T-helper 1 cell treated with Interleukin-12 subunit alpha and Interleukin-12 subunit beta and Interleukin-4 antibody, amounts not matched to agents 30 ng/mL and 1 ng/mL, for 36 hours (primary cell): ENCODE measurements around the gene KERA. TPM values are rescaled to one million over a fixed set of nuclear protein-coding genes. Genes with fewer than 3 reads are reported as not detected.

Source experiments
- intact Hi-C: fragments of 100-400 bp; cut with micrococcal nuclease; formaldehyde crosslinking; loops from one replicate; pipeline ENCODE4 v1.15.1; 2024
- total RNA-seq: library from RNA; stranded (reverse); gene quantifications from 2 replicates; pipeline ENCODE4 v1.2.3, GENCODE V29; 2022

KERA gene
- total RNA-seq, 1 donor from 2014 or later = not detected

DNA sequence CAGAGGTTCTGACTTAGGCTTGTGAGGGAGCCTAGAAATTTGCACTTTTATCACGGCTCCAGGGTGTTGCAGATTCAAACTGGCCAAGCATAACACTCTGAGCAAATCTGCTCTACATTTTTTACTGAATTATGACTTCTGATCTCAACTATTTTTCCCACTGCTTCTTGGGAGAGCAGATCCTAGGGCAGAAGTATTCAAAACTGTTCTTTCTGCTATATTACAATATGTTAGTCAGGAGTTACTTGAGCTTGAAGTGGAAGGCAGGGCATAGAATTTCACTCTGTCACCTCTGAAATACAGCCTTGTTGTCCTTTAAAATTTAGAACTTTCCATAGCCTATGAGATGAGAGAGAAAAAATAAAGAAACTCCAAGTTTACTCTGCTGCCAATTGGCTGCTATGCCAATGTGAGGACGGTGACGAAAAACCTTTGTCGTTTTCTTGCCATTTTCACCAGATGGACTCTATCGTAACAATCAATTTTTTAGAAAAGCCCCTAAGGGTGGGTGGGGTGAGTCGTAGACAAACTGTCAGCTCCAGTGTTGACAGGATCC lies 16.4 kb upstream of the KERA start:
- intact Hi-C loops = no loop called here

DNA sequence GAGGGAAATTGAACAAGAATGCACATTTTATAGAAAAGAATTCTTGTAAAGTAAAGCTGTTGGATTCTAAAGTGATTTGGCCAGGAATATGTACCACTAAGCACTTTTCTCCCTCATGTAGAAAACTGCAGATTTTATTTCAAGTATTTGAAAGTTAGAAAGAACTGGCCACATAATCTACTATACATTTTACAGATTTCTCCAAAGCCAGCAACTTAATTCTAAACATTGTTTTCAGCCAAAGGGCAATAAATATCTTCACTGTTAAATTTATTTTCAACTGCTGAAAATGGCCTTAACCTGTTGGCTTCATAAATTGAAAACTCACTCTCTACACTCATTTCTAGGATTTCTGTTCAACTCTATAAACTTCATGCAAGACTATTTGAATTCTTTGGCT lies 15.6 kb upstream of the KERA start:
- intact Hi-C loops = no loop called here

DNA sequence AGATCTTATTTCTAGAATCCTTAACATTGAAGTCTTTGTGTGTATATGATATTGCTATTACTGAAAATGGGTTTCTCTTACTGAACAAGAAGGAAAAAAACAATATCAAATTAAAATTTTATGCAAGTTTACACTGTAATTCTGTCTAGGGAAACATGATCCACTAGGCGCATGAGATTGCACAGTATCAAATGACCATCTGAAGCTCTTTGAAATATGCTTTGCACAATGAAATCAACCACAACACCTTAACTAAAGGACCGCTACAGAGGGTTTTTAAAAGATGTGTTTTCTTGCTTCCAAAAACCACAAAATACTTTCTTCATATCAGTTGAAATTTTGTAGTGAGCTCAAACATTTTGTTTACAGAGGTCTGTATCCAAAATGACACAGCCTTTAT lies 15.1 kb upstream of the KERA start:
- intact Hi-C loops = no loop called here

DNA sequence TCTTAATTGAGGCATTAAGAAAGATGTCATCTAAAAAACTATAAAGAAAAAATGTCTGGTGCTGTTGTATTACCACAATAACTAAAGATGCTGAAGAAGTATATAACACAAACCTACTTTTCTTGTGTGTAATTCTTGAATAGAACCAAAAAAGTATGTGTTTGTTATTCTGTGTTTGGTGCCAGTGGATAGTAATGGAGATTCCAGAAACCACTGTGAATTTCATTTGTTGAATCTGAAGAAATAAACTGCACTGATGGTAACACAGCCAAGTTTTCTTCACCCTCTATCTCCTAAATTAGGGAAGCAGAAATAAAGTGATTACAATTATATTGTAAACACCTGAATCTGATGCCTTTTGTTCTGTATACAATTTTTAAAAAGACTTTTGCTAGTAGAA lies 13.1 kb upstream of the KERA start:
- intact Hi-C loops = no loop called here

DNA sequence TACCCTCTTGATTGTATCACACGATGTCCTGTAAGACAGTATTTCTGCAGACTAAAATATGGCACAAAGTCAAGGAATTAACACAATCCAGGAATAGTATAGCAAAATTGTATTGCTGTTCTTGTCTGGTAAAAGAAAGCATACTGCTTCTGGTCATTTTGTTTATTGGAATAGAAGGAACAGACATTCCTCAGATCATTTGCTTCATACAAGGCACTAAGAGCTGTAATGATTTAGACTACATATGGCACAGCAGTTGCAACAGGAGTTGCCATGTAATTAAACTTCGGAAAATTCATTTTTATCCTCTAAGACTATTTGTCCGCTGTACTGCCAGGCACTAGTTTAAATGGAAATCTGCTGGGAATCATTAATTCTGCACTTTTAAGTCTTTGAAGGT lies 7.6 kb upstream of the KERA start:
- intact Hi-C loops = no loop called here

DNA sequence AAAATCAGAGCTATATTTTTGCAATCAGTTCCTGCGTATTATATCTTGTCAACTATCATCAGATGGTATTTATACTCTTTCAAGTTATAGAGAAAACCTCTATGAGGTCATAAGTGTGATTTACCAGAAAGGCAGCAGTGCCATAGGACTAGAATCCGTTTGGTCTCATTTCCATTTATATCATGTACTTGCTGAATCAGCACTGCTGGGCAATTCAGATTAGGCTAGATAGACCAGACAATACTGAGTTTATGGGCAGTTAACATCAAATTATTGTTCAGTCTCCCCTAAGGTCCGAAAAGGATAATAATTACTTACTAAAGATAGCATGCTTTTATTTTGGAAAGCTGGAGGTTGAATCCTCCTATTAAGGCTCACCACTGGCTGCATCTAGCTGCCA lies 6.8 kb upstream of the KERA start:
- intact Hi-C loops = no loop called here

DNA sequence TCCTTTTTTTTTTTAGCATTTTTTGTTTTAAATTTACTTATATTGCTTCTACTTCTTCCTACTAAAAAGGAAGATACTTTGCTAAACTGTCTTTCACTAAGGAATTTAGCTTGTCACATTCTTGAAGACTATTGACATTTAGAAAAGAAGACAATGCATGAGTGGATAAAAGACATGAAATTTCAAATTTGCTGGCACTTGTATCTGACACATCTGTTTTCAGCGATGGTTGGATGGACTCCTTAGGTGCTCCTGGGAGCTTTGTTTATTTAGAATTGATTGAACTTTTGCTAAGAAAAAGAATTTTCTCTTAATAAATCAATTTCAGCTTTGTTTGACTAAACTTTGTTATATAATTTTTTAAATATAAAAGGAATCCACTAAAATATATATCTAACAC lies 3.3 kb upstream of the KERA start:
- intact Hi-C loops = no loop called here

DNA sequence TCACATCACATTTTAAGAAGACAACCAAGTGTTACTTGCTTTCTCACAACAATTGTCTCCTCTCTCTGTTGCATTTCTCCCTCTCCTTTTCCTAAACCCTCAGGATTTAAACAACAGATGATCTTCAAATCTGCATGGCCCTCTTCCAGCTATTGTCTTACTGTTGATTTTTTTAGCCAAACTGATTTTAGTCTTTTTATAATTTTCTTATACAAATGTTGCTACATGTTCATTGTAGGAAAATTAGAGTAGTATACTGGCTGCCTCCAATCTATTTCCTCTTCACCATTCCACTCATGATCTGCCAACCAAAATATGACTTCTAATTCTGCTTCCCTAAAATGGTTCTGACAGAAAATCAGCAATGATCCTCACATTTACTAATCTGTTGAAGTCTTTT lies 1.4 kb upstream of the KERA start:
- intact Hi-C loops = no loop called here

DNA sequence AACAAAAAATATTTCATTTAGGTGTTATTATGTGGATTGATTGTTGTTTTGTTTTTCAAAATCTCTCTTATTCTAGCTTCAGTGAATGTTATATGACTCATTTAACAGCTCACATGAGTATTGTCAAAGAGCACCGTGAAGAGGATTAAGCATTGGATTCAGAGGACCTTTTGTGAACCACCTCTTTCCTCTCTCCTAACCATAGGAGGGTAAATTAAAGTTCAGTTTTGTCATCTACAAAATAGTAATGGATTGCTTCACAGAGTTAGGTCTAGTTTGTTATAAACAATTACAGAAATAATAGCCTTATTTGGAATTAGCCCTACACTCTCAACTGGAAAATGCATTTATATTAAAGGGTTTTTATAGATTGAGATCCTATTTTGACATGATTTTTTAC lies 962 bp upstream of the KERA start:
- intact Hi-C loops = no loop called here

DNA sequence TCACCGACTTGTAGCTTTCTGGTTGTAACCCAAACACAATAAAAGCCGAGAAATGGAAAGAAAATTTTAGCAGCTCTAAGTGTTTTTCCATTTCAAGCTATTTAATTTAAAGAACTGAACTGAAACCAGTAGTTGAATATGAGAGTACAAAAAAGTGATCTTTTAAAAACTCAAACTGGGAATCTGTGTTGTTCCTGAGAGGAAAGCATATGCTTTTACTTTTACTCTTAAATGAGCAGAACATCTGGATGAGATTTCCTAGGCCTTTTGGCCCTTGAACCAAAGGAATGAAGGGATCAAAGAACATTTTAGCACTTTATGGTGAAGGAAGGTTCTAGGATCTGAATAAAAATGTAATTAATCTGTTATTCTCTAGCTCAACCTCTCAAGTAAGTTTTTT lies 1.3 kb downstream of the KERA start:
- intact Hi-C loops = no loop called here

DNA sequence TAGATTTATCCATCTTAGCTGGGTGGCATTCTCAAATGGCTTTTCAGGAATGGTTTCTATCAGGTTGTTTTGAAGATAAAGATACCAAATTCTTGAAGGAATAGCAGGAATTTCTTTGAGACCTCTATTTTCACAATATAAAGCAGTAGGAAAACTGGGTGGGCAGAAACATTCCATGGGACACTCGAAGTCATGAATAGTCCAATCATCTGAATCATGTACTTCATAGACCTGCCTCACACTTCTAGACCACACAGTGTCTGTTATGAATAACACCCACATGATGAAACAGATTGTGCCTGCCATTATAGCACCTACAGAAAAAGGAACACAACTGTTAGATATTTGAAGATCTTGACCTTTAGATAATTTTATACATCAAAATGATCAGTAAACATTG lies 1.8 kb downstream of the KERA start:
- intact Hi-C loops = no loop called here

DNA sequence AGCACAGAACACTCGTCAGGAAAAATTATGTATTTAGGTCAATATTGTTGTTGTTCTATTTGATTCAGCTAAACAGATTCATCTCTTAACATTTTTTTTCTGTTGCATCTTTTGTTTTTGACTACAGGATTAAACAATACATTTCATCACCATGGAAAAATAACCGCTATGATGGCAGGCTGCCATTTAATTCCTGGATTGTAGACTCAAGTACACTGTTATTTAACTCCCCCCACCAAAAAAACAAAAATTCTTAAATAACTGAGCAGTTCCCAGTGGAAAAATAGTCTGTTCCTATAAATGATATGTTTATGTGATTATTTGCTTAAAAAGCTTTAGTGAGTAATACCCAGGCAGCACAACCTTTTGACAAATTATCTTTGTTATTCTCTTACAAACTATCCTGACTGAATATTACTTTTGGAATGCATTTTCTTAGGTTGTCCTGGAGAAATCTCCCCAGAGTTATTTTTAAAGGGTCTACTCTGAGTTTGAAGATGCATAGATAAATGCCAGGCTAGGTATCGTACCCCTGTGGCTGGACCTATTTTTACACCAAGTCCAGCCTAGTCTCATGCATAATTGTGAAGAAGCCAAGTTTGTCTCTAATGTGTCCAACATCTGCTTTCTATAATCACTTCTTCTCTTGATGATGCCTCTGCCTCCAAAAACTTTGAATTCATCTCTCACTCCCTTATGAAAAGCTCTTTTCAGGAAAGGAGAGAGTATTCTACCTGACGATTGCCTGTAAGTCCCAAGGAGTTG lies 3.7 kb downstream of the KERA start:
- intact Hi-C loops = no loop called here

DNA sequence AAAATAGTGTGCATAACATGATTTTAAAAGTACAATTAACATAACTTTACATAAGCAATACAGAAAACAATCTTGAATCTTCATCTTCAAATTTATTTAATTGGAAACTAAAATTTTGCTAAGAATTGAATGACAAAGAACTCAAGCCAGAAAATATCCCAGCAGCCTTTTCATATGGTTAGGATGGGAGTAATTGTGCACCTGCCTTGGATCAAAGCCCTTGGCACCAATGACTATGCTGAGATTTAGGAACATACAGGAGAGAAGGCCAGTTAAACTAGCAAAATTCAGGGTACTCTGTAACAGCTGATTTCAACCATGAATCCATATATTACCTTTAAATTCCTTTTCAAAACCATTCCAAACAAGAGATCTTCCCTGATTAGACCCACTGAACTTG lies 5.8 kb downstream of the KERA start:
- intact Hi-C loops = no loop called here

DNA sequence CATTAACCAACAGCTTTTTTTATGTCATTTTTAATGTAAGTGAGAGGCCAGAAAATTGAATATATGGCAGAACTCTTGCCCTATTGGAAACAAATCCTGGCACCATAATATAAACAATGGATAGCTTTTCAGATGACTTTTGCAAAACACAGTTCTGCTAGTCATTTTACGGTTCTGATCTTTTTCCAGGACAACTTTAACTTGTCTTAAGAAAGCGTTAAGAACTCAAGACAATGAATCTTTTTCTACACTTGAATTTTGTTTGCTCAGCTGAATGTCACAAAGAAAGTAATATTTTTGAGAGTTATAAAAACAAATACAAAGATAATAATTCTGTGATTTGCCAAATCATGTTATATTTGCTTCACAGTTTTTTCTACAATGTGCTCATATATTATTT lies 13.2 kb downstream of the KERA start:
- intact Hi-C loops = no loop called here

DNA sequence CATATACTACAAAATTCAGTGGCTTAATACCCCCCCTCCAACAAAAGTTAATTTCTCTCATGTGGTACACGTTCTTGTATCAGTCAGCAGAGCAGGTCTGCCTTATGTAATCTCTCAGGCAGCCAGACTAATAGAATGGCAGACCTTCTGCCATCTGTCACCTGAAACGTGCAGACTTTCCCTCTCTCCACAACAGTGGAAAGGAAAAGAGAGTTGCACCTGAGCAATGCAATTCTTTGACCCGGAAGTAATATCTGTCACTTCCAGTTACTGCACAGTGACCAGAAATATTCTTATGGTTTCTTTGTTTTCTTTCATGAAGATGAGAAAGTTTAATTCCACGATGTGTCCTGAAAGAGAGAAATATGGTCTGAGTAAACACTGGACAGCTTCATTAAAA lies 14.4 kb downstream of the KERA start:
- intact Hi-C loops = no loop called here

DNA sequence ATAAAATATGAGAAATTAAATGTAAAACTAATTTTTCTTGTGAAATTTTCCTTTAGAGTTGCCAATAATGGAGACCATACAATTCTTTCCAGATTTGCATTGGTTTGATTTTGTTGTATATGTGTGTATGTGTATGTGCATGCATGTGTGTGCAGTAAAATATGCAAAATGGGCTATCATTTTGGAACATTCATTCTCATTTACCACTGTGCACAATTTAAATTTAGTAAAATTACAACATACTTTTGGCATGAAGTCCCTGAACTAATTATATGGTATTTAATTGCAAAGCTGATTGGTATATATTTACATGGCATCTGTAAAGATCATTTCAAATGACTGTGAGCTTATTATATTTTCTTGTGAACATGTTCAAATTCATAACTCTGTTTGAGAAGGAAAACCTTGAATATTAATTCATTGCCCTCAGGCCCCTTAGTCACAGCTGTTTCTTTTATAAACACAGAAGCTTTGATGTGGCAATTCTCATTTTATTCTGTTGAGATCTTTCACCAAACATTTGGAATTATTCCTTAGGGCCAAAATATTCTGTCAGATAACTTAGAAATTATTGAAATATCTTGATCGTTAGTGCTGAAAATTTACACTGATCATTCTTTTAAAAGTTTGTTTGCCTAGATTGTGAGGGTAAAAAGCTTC lies 17.6 kb downstream of the KERA start:
- intact Hi-C loops = no loop called here

DNA sequence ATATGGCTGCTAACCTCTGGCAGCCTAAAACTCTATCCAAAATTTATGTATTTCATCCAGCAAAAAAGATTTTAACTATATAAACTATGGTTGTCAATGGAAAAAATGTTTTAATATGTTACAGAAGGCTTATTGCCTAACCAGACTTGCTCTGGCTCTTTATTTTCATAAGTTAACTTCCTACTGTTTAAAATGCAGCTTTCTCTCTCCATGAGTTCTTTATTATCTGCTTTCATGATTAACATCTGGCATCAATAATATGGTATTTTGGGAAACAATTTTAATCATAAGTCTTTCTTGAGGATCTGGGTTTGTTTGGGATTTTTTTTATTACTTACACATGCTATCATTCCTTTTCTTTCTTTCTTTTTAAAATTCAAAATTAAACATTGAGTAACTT lies 20.5 kb downstream of the KERA start:
- intact Hi-C loops = no loop called here

DNA sequence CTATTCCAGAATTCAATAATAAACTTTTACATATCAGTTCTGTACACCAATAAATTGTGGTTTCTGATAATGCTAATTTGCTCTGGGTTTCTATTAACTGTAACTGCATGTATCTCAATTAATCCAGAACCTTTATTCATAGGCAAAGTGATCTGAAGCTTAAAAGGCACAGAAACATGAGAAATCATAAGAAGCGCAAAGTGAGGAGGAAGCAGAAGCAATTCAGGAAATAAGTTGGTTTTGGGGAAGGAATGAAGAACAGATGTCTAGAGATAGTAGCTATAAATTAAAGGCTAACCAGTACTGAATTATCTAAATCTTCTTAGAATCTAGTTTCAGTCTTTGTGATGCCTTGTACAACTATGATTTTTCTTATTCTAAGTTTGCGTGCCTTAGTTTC lies 24.6 kb downstream of the KERA start:
- intact Hi-C loops = no loop called here

DNA sequence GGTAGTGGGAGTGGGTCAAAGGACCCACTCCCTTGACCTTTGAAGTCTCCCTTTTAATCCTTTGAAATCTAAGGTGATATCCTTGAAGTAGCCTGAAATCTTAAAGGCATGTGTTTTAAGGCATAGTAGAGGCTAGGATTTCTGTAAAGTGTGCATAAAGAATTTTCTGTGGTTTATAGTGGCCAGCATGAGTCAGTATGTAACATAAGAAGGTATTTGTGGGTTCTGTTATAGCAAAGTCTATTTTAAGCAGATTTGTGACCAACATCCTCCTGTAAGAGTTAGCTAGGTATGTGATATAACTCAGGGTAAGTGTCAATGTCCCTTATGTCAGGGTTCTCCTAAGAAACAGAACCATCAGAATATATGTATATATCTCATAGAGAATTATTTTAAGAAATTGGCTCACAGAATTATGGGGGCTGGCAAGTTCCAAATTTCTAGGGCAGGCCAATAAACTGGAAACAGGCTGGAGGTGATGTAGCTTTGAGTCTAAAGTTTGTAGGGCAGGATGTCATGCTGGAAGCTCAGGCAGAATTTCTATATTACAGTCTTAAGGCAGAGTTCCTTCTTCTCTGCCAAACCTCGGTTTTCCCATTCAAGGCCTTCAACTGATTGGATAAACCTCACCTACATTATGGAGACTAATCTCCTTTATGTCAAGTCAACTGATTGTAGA lies 34.4 kb downstream of the KERA start:
- intact Hi-C loops = no loop called here

DNA sequence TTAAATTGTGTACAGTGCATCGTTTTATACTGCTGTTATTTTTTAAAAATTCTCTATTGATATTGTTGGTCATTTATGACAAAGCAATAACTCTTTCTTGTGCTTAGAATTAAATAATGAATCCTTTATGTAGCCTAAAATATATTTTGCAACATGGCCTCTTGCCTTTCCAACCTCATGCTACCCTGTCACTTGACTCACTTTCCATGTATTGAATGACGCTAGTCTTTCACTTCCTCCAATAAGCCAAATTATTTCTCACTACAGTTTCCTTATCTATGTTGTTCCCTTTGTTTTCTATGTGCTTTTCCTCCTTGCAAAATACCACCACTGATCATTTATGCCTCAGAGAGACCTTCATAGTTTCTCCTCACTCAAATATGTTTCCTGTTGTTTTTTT lies 36.7 kb downstream of the KERA start:
- intact Hi-C loops = no loop called here

DNA sequence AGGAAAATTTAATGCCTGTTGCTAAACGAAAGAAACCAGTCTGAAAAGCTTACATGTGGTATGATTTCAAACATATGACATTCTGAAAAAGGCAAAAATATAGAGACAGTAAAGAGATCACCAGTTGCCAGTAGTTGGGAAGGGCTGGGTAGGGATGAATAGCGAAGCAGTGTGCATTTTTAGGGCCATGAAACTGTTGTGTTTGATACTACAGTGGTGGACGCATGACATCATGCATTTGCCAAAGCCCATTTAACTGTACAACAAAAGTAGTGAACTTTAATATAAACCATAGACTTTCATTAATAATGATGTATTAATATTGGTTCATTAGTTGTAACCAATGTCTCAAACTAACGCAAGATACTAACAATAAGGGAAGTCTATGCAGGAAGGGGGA lies 38.4 kb downstream of the KERA start:
- intact Hi-C loops = no loop called here

DNA sequence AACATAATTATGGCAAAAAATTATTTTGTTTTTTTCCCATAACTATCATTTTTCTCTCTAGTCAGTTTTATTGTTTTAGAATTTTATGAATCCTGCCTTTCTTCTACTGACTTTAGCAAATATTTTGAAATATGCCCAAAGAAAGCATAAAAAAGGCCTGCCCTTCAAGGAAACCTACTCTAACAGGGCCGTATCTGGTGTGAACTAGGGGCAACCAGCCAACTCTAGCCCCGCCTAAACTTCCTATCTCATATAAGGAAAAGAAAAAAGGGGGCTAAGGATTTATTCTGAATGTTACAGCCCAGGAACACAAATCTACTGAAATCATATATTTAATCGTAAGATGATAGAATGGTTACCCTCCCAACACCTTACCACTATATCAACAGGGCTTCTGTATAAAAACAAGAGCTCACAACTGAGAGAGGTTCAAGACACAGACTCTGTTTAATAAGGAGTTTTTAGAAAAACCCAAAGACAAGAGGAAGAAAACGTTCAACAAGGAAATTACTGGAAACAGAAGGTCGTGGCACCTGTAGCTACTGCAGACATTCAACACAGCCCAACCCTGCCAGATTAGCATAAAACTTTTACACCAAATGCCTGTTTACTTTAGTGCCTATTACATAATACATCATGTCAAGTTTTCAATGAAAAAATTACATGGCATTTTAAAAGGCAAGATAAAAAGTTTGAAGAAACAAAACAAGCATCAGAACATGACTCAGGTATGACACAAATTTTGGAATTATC lies 40.1 kb downstream of the KERA start:
- intact Hi-C loops = no loop called here
